SH-SY5Y (cell line): ENCODE data around the gene AGAP1.

Experiments used
- GATA2 ChIP-seq: IDR thresholded peaks from 2 replicates; pipeline ENCODE4 v1.6.1; 2011; ENCODE audit warnings: mild to moderate bottlenecking, low read depth, low read length
- GATA3 ChIP-seq: IDR thresholded peaks from 2 replicates; pipeline ENCODE4 v1.6.1; 2011; ENCODE audit warnings: low read depth, mild to moderate bottlenecking, low read length, moderate library complexity

DNA sequence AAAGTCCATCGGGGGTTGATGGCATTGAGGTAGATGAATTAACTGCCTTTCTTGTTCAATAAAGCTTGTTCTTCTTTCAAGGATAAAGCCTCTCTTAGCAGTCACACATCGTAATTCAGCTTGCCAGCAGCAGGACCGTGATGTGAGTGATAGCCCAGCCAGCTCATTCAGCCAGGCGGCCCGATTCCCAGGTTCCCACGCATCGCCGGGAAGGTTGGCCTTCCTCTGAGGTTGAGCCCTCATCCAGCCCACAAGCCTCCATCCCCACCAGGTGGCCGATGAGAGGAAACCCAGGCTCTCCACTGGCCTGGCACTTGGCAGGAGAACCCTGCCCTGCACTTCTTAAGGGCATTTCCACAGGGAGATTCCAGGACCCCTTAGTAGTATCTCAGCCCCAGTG lies 4.7 kb downstream of the AGAP1 start:
- TF ChIP-seq GATA3: no peak
- no peak for TF ChIP-seq GATA2
